Dermis blood vessel endothelial cell (primary cell): Measurements from ENCODE around the gene ATP6V1G2. TPM values are rescaled to one million over a fixed set of nuclear protein-coding genes. Genes with fewer than 3 reads are reported as not detected.
"Not testable (repeated sequence)": the region's sequence is repeated elsewhere in the genome, so short reads cannot be mapped to it uniquely, and the experiment has no call there.

Source experiments
- DNase-seq: peaks from one replicate; pipeline ENCODE4 v3.0.0; 2010
- total RNA-seq: library from RNA; depleted of rRNA; stranded (reverse); fragments of >200 nt; gene quantifications from 2 replicates; pipeline ENCODE4 v1.2.3, GENCODE V29; 2014

ATP6V1G2 gene
- total RNA-seq, 1 donor from 2014 or later, result 0.51 TPM

- no peak for DNase-seq
Observed at GRCh38 chr6:31528821-31529328, 17.5 kb downstream of the ATP6V1G2 start, which contains the start of gene MCCD1. Gene MCCD1 (plus strand): TSS chr6:31528962. CDS start chr6:31529015, 53 bp downstream.

GRCh38 chr6:31528307-31528777 is 18.1 kb downstream of the ATP6V1G2 start:
- no peak for DNase-seq

- peak; percentile 86 for DNase-seq
Observed at GRCh38 chr6:31525932-31526591, 20.3 kb downstream of the ATP6V1G2 start.

GRCh38 chr6:31525553-31525931 is 20.9 kb downstream of the ATP6V1G2 start:
- no peak for DNase-seq

GRCh38 chr6:31521835-31522234 is 24.6 kb downstream of the ATP6V1G2 start:
- no peak for DNase-seq

- DNase-seq, result no peak
Observed at GRCh38 chr6:31513456-31514165, 32.8 kb downstream of the ATP6V1G2 start.

GRCh38 chr6:31510007-31510406 is 36.4 kb downstream of the ATP6V1G2 start:
- no peak for DNase-seq

GRCh38 chr6:31509036-31509435 is 37.4 kb downstream of the ATP6V1G2 start:
- not testable (repeated sequence) for DNase-seq

- no peak for DNase-seq
Observed at GRCh38 chr6:31502586-31502985, 43.8 kb downstream of the ATP6V1G2 start.

GRCh38 chr6:31499648-31500047 is 46.8 kb downstream of the ATP6V1G2 start:
- DNase-seq, result not testable (repeated sequence)

- peak; percentile 39 for DNase-seq
Observed at GRCh38 chr6:31498748-31499147, 47.7 kb downstream of the ATP6V1G2 start.

- peak; percentile 87 for DNase-seq
Observed at GRCh38 chr6:31497531-31498476, 48.6 kb downstream of the ATP6V1G2 start, which contains the start of gene MICB. Gene MICB (plus strand): TSS chr6:31498145. CDS start chr6:31498194, 49 bp downstream.

- DNase-seq, result not testable (repeated sequence)
Observed at GRCh38 chr6:31496826-31497225, 49.6 kb downstream of the ATP6V1G2 start.

GRCh38 chr6:31495580-31495979 is 50.8 kb downstream of the ATP6V1G2 start:
- DNase-seq, result peak; percentile 38

Other genes starting within 250 kb of the ATP6V1G2 start
- gene HLA-B, start 189.4 kb downstream of the ATP6V1G2 start, total RNA-seq, result 256 and 1,456 TPM in 2 replicates
- gene MICA, start 143.0 kb downstream of the ATP6V1G2 start, total RNA-seq, result 40.3 and 57.9 TPM in 2 replicates
- gene MICB, start 48.5 kb downstream of the ATP6V1G2 start, total RNA-seq, result 14.5 and 29.3 TPM in 2 replicates
- gene MCCD1, start 17.6 kb downstream of the ATP6V1G2 start, total RNA-seq, result not detected in 2 replicates
- gene DDX39B, start 4.6 kb downstream of the ATP6V1G2 start, total RNA-seq, result 308 and 381 TPM in 2 replicates
- gene NFKBIL1, start 1.0 kb upstream of the ATP6V1G2 start, total RNA-seq, result 21.0 and 30.8 TPM in 2 replicates
- gene LTA, start 25.7 kb upstream of the ATP6V1G2 start, total RNA-seq, result not detected in 2 replicates
- 0.17 TPM in 1 of 2 replicates, not detected in the other for gene TNF, start 29.0 kb upstream of the ATP6V1G2 start, total RNA-seq
- 3.4 and 30.5 TPM in 2 replicates for gene LTB, start 35.8 kb upstream of the ATP6V1G2 start, total RNA-seq
- gene LST1, start 39.7 kb upstream of the ATP6V1G2 start, total RNA-seq, result 0.37 TPM in 1 of 2 replicates, not detected in the other
- gene NCR3, start 46.4 kb upstream of the ATP6V1G2 start, total RNA-seq, result not detected in 2 replicates
- gene AIF1, start 68.6 kb upstream of the ATP6V1G2 start, total RNA-seq, result not detected in 2 replicates
- gene PRRC2A, start 74.1 kb upstream of the ATP6V1G2 start, total RNA-seq, result 32.2 and 70.8 TPM in 2 replicates
- gene BAG6, start 106.1 kb upstream of the ATP6V1G2 start, total RNA-seq, result 133 and 309 TPM in 2 replicates
- 0.34 and 0.37 TPM in 2 replicates for gene APOM, start 109.3 kb upstream of the ATP6V1G2 start, total RNA-seq
- gene C6orf47, start 114.2 kb upstream of the ATP6V1G2 start, total RNA-seq, result 20.6 and 28.6 TPM in 2 replicates
- gene GPANK1, start 118.4 kb upstream of the ATP6V1G2 start, total RNA-seq, result 11.9 and 12.9 TPM in 2 replicates
- gene CSNK2B, start 119.5 kb upstream of the ATP6V1G2 start, total RNA-seq, result 111 and 116 TPM in 2 replicates
- 1.8 and 3.2 TPM in 2 replicates for gene LY6G5B, start 123.4 kb upstream of the ATP6V1G2 start, total RNA-seq
- 3.6 and 4.5 TPM in 2 replicates for gene LY6G5C, start 134.5 kb upstream of the ATP6V1G2 start, total RNA-seq
- 60.7 and 66.9 TPM in 2 replicates for gene ABHD16A, start 156.7 kb upstream of the ATP6V1G2 start, total RNA-seq
- gene LY6G6F, start 160.3 kb upstream of the ATP6V1G2 start, total RNA-seq, result not detected in 2 replicates
- not detected in 2 replicates for gene LY6G6D, start 168.7 kb upstream of the ATP6V1G2 start, total RNA-seq
- not detected in 2 replicates for gene LY6G6C, start 175.1 kb upstream of the ATP6V1G2 start, total RNA-seq
- not detected in 2 replicates for gene MPIG6B, start 176.8 kb upstream of the ATP6V1G2 start, total RNA-seq
- gene DDAH2, start 182.7 kb upstream of the ATP6V1G2 start, total RNA-seq, result 126 and 150 TPM in 2 replicates
- 543 and 615 TPM in 2 replicates for gene CLIC1, start 189.9 kb upstream of the ATP6V1G2 start, total RNA-seq
- 7.1 and 8.5 TPM in 2 replicates for gene MSH5, start 193.4 kb upstream of the ATP6V1G2 start, total RNA-seq
- gene SAPCD1, start 216.0 kb upstream of the ATP6V1G2 start, total RNA-seq, result 1.4 and 2.4 TPM in 2 replicates
- 0.05 and 0.34 TPM in 2 replicates for gene VWA7, start 230.7 kb upstream of the ATP6V1G2 start, total RNA-seq
- gene VARS1, start 249.1 kb upstream of the ATP6V1G2 start, total RNA-seq, result 39.7 and 116 TPM in 2 replicates